Measurements from ENCODE around the gene BIN2.
"Not testable (repeated sequence)": the region's sequence is repeated elsewhere in the genome, so short reads cannot be mapped to it uniquely, and the experiment has no call there.

Gene BIN2

GRCh38 chr12:51345681-51346080 is 21.7 kb upstream of the BIN2 start:
- no peak for DNase-seq (ENCODE audit: low read depth in 2 of 2)

GRCh38 chr12:51343201-51343600 is 19.2 kb upstream of the BIN2 start:
- DNase-seq (ENCODE audit: low read depth in 2 of 2), result no peak

GRCh38 chr12:51342416-51342815 is 18.4 kb upstream of the BIN2 start:
- DNase-seq (ENCODE audit: low read depth in 2 of 2), result no peak

DNA sequence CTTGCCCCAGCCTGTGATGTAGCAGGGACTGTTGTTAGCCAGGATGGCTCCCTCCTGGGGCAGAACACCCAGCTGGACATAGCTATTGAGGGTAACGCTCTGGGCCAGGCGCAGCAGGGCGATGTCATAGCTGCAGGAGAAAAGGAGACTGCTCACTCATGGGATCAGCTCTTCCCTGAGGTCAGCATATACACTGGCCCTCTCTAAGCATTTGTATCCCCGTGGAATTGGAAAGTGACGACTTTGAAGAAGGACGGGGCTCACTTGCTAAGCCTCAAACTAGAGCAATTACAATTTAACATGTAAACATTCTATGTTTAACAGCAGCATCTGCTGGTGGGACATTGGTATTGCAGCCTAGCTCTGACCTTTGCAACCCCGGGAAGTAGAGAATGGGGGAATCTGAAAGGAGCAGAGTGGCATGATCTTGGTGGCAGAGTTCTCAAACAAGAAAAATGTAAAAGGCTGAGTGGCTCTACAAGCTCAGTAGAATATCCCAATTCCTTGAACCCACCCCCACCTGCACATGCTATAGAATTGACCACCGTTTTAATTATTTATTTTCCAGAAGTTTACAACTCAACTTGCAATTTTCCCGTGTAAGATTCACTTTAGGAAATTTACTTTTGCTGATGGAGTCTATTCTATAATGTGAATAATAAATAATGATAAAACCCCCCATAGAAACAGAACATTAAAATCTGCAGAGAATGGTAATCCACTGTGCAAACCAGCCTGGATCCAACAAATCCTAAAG is 17.5 kb upstream of the BIN2 start:
- DNase-seq (ENCODE audit: low read depth in 2 of 2), result peak in 1 of 2 donors; percentile 36

DNA sequence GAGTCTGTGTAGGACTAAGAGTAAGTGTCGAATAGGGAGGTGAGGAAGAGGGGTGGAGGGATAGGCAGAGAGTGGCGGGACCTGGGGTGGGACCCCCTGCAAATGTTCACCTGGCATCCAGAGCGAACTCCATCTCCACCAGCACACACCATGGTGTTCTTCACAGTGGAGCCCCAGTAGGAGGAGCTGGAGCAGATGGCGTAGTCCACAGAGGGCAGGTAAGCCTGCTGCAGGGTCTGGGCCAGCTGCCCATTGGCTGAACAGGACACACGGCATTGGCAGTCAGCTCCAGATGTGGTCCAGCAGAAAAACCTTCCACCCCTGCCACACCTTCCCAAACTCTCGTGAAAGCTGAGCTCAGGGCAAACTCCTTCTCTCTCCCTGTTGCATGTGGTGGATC is 15.8 kb upstream of the BIN2 start:
- DNase-seq (ENCODE audit: low read depth in 2 of 2), result no peak

GRCh38 chr12:51337336-51337735 is 13.4 kb upstream of the BIN2 start:
- not testable (repeated sequence) for DNase-seq (ENCODE audit: low read depth in 2 of 2)

GRCh38 chr12:51335931-51336330 is 12.0 kb upstream of the BIN2 start:
- no peak for DNase-seq (ENCODE audit: low read depth in 2 of 2)

- DNase-seq (ENCODE audit: low read depth in 2 of 2), result no peak
These were observed 10.8 kb upstream of the BIN2 start for GRCh38 chr12:51334764-51335163.

GRCh38 chr12:51333536-51333935 is 9.6 kb upstream of the BIN2 start:
- DNase-seq (ENCODE audit: low read depth in 2 of 2), result no peak

DNA sequence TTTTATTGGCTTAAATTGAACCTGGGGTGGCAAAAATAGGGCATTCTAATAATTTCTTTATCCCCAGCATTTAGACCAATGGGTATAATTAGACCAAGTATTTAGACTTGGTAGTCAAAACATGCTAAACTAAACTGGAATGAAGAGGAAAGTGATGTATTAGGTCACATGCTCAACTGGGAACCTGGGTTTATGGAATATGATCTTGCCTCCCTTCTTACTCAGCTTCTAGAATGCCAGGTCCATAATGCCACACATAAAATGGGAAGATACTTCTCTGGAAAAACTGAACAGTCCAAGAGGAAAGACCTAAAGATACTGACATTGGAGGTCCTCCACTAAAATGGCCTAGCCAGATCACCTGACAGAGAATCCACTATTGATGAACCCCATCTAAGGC is 6.2 kb upstream of the BIN2 start:
- DNase-seq (ENCODE audit: low read depth in 2 of 2), result no peak

- no peak for DNase-seq (ENCODE audit: low read depth in 2 of 2)
These were observed 5.8 kb upstream of the BIN2 start for GRCh38 chr12:51329742-51330141.

- no peak for DNase-seq (ENCODE audit: low read depth in 2 of 2)
These were observed 4.6 kb upstream of the BIN2 start for GRCh38 chr12:51328587-51328986.

GRCh38 chr12:51326698-51327439 is 2.9 kb upstream of the BIN2 start:
- no peak for DNase-seq (ENCODE audit: low read depth in 2 of 2)

DNA sequence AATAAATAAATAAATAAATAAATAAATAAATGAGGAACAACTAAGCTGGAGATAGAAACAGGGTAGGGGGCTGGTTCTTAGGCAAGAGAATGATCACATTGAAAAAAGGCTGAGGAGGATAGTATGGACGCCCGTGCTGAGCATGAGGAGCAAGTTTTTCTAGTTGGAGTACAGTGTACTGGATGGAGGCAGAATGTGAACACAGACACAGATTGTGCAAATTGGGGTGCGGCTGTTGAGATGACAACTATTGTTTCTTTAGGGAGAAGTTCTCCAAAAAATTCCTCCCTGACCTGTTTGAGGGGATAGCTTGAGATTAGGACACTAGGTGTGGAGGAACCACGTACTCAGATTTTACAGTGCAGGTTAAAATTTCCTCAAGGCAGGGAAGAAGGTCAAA is 979 bp upstream of the BIN2 start:
- no peak for DNase-seq (ENCODE audit: low read depth in 2 of 2)

GRCh38 chr12:51323317-51323960 is 535 bp downstream of the BIN2 start:
- peak in 1 of 2 donors; percentile 34 for DNase-seq (ENCODE audit: low read depth in 2 of 2)

DNA sequence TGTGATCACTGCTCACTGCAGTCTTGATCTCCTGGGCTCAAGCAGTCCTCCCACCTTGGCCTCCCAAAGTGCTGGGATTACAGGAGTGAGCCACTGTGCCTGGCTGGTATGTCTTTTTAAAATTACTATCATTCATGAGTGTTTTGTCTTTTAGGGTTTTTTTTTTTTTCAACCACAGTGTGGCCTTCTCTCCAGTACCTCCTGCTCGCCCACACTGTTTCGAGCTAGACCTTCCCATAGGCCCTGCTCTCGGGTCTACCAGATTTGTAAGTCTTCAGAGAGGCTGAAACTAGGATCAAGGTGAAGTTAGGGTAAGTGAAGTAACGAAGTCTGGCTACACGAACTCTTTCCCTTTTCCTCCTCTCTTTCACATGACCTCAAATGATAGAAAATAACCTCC is 1.5 kb downstream of the BIN2 start:
- peak in 1 of 2 donors; percentile 44 for DNase-seq (ENCODE audit: low read depth in 2 of 2)

- no peak for DNase-seq (ENCODE audit: low read depth in 2 of 2)
These were observed 2.1 kb downstream of the BIN2 start for GRCh38 chr12:51321882-51322281.

GRCh38 chr12:51320695-51321320 is 3.2 kb downstream of the BIN2 start:
- no peak for DNase-seq (ENCODE audit: low read depth in 2 of 2)

DNA sequence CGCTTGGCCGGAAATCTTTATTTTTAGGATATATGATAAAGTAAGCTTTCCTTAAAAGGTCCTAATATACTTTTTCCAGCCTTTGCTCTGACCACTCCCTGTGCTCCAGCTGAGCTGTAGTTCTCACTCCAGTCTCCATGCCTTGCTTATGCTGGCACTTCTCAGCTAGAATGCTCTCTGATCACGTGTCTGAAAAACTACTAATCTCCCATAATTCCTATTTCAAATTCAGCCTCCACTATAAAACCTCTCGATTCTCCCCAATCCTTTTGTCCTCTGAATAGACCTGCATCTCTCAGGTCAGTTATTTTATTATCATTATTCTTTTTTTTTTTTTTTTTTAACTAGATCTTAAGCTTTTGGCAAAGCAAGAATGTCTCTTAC is 3.7 kb downstream of the BIN2 start:
- no peak for DNase-seq (ENCODE audit: low read depth in 2 of 2)

DNA sequence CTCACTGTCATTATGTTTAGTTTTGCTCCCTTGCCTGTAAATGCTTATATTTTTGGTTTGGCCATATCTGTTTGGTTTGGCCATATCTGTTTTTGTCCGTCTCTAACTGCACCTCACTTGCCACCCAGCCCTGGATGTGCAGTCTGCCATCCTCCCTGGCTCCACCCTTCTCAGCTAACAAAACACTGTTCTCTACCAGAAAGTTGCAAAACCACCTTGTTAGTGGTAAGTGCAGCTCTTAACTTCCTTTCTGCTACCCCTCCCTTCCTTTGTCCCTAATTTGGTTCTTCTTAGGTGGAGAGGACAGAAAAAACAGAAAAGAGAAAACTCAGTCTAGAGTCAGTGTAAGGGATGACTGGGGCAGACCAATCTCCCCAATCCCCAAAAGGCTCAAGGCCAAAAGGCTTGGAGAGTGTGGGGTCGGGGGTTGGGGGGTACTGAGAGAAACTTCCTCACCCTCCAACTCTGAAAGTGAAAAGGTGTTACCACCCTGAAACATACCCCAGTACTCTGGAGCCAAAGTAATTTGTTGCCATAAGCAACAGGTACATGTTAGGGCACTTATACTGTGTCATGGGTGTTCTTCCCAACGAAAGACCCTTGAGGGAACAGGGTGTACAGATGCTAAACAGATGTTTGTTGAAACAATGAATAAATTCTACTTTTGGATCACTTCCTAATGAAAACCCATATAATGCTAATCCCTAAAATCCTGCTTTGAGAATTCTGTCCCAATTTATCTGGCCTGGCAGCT is 5.0 kb downstream of the BIN2 start:
- DNase-seq (ENCODE audit: low read depth in 2 of 2), result no peak

- not testable (repeated sequence) for DNase-seq (ENCODE audit: low read depth in 2 of 2)
These were observed 5.7 kb downstream of the BIN2 start for GRCh38 chr12:51318057-51318806.
